Measurements from ENCODE around the gene BPGM.

The BPGM gene

GRCh38 chr7:134697205-134697886 is 50.7 kb downstream of the BPGM start:
- no peak for DNase-seq (ENCODE audit: low read depth)

GRCh38 chr7:134698481-134698880 is 51.8 kb downstream of the BPGM start:
- no peak for DNase-seq (ENCODE audit: low read depth)

- no peak for DNase-seq (ENCODE audit: low read depth)
Measured at GRCh38 chr7:134699021-134699818, 52.6 kb downstream of the BPGM start.

GRCh38 chr7:134699899-134700298 is 53.2 kb downstream of the BPGM start:
- no peak for DNase-seq (ENCODE audit: low read depth)

- DNase-seq (ENCODE audit: low read depth), result no peak
Measured at GRCh38 chr7:134701272-134701671, 54.6 kb downstream of the BPGM start.

GRCh38 chr7:134702366-134703240 is 56.0 kb downstream of the BPGM start:
- no peak for DNase-seq (ENCODE audit: low read depth)

- DNase-seq (ENCODE audit: low read depth), result no peak
Measured at GRCh38 chr7:134703241-134703594, 56.6 kb downstream of the BPGM start.

- DNase-seq (ENCODE audit: low read depth), result no peak
Measured at GRCh38 chr7:134703782-134704181, 57.1 kb downstream of the BPGM start.

GRCh38 chr7:134704827-134705226 is 58.2 kb downstream of the BPGM start:
- DNase-seq (ENCODE audit: low read depth), result no peak

- DNase-seq (ENCODE audit: low read depth), result no peak
Measured at GRCh38 chr7:134705716-134706115, 59.1 kb downstream of the BPGM start.

- DNase-seq (ENCODE audit: low read depth), result no peak
Measured at GRCh38 chr7:134706468-134706867, 59.8 kb downstream of the BPGM start.

- DNase-seq (ENCODE audit: low read depth), result no peak
Measured at GRCh38 chr7:134707663-134708378, 61.2 kb downstream of the BPGM start.

- no peak for DNase-seq (ENCODE audit: low read depth)
Measured at GRCh38 chr7:134708692-134709091, 62.0 kb downstream of the BPGM start.

- no peak for DNase-seq (ENCODE audit: low read depth)
Measured at GRCh38 chr7:134709197-134709596, 62.5 kb downstream of the BPGM start.

GRCh38 chr7:134710511-134710853 is 63.8 kb downstream of the BPGM start:
- no peak for DNase-seq (ENCODE audit: low read depth)

GRCh38 chr7:134710854-134711624 is 64.4 kb downstream of the BPGM start:
- DNase-seq (ENCODE audit: low read depth), result no peak

- no peak for DNase-seq (ENCODE audit: low read depth)
Measured at GRCh38 chr7:134712196-134712595, 65.5 kb downstream of the BPGM start.

GRCh38 chr7:134714470-134715205 is 68.0 kb downstream of the BPGM start:
- no peak for DNase-seq (ENCODE audit: low read depth)

- DNase-seq (ENCODE audit: low read depth), result no peak
Measured at GRCh38 chr7:134718211-134718875, 71.7 kb downstream of the BPGM start.

All from HS-5 (cell line).